SJSA1 (cell line): ENCODE measurements around the gene AFDN. TPM values are rescaled to one million over a fixed set of nuclear protein-coding genes. Genes with fewer than 3 reads are reported as not detected.

ENCODE experiments used
- DNase-seq, 2 experiments: peaks; one replicate each; pipeline ENCODE4 v3.0.0-alpha.2; 2015 to 2020; ENCODE audit warnings: low spot score in 2 of 2, low read depth in 1 of 2
- H3K27ac ChIP-seq: fragments of 250-450 bp; sonication (Bioruptor Pico); 2 replicates; pipeline ENCODE4 v1.5.1; 2020; ENCODE audit warnings: mild to moderate bottlenecking, moderate library complexity
- H3K27me3 ChIP-seq: fragments of 250-450 bp; sonication (Bioruptor Pico); replicated peaks from 2 replicates; pipeline ENCODE4 v1.5.1; 2020; ENCODE audit warnings: mild to moderate bottlenecking, moderate library complexity
- H3K36me3 ChIP-seq: fragments of 250-450 bp; sonication (Bioruptor Pico); 2 replicates; pipeline ENCODE4 v1.5.1; 2020; ENCODE audit warnings: mild to moderate bottlenecking
- H3K4me1 ChIP-seq: fragments of 250-450 bp; sonication (Bioruptor Pico); replicated peaks from 2 replicates; pipeline ENCODE4 v1.6.1; 2021; ENCODE audit warnings: mild to moderate bottlenecking
- H3K4me3 ChIP-seq: fragments of 250-450 bp; sonication (Bioruptor Pico); 2 replicates; pipeline ENCODE4 v1.5.1; 2020; ENCODE audit warnings: mild to moderate bottlenecking
- H3K9me3 ChIP-seq: fragments of 250-450 bp; sonication (Bioruptor Pico); replicated peaks from 2 replicates; pipeline ENCODE4 v1.5.1; 2020; ENCODE audit warnings: mild to moderate bottlenecking
- total RNA-seq: library from RNA; depleted of rRNA; stranded (reverse); fragments of >200 nt; shearing (Covaris generic); gene quantifications from 2 replicates; pipeline ENCODE4 v1.2.3, GENCODE V29; 2014

AFDN gene
- total RNA-seq, 1 experiment from 2014 or later: 88.2 TPM

GRCh38 chr6:167849846-167850459, 23.2 kb downstream of the AFDN start:
- DNase-seq: peak in 1 of 2 experiments; percentile 67
- Histone ChIP-seq H3K4me3 (peak overlapping the region; percentile 10; the same call in 1 of the 2 replicates), H3K27me3 (no peaks in the 10 kb centered on the region), H3K9me3 (no peaks in the 10 kb centered on the region), H3K36me3 (no peaks in the 10 kb centered on the region), H3K27ac (peak overlapping the region; percentile 72), H3K4me1 (peaks cover 22% of the 10 kb centered on the region)

GRCh38 chr6:167850782-167851181, 24.1 kb downstream of the AFDN start:
- Histone ChIP-seq H3K36me3 (no peaks in the 10 kb centered on the region), H3K4me1 (peaks cover 31% of the 10 kb centered on the region), H3K27me3 (no peaks in the 10 kb centered on the region), H3K9me3 (no peaks in the 10 kb centered on the region), H3K27ac (peak overlapping the region; percentile 72), H3K4me3 (no peak overlapping the region)
- DNase-seq: no peak

- Histone ChIP-seq H3K27me3 (no peaks in the 10 kb centered on the region), H3K27ac (no peak overlapping the region), H3K4me1 (peaks cover 37% of the 10 kb centered on the region), H3K9me3 (no peaks in the 10 kb centered on the region), H3K36me3 (no peaks in the 10 kb centered on the region), H3K4me3 (no peak overlapping the region)
- DNase-seq: no peak
Observed at GRCh38 chr6:167851370-167851952, 24.8 kb downstream of the AFDN start.

- H3K4me1 ChIP-seq: peaks cover 45% of the 10 kb centered on the region
- H3K36me3 ChIP-seq: no peaks in the 10 kb centered on the region
- DNase-seq: peak; percentile 81 to 88
- peak overlapping the region; percentile 96 for H3K27ac ChIP-seq
- no peaks in the 10 kb centered on the region for H3K9me3 ChIP-seq
- no peaks in the 10 kb centered on the region for H3K27me3 ChIP-seq
- no peak overlapping the region for H3K4me3 ChIP-seq
Observed at GRCh38 chr6:167855825-167856425, 29.2 kb downstream of the AFDN start.

- H3K4me1 ChIP-seq: peaks cover 45% of the 10 kb centered on the region
- no peaks in the 10 kb centered on the region for H3K36me3 ChIP-seq
- no peaks in the 10 kb centered on the region for H3K9me3 ChIP-seq
- no peaks in the 10 kb centered on the region for H3K27me3 ChIP-seq
- DNase-seq: no peak
- peak overlapping the region; percentile 96 for H3K27ac ChIP-seq
- no peak overlapping the region for H3K4me3 ChIP-seq
Observed at GRCh38 chr6:167856474-167856873, 29.8 kb downstream of the AFDN start.

GRCh38 chr6:167856999-167857660, 30.4 kb downstream of the AFDN start:
- no peak overlapping the region for H3K4me3 ChIP-seq
- H3K27ac ChIP-seq: peak overlapping the region; percentile 96
- H3K36me3 ChIP-seq: no peaks in the 10 kb centered on the region
- no peaks in the 10 kb centered on the region for H3K9me3 ChIP-seq
- no peaks in the 10 kb centered on the region for H3K27me3 ChIP-seq
- H3K4me1 ChIP-seq: peaks cover 45% of the 10 kb centered on the region
- peak in 1 of 2 experiments; percentile 73 for DNase-seq

- Histone ChIP-seq H3K4me1 (peaks cover 45% of the 10 kb centered on the region), H3K27ac (peak overlapping the region; percentile 96), H3K4me3 (no peak overlapping the region), H3K9me3 (no peaks in the 10 kb centered on the region), H3K36me3 (no peaks in the 10 kb centered on the region), H3K27me3 (no peaks in the 10 kb centered on the region)
- peak in 1 of 2 experiments; percentile 42 for DNase-seq
Observed at GRCh38 chr6:167858086-167858591, 31.4 kb downstream of the AFDN start.

- H3K9me3 ChIP-seq: no peaks in the 10 kb centered on the region
- H3K36me3 ChIP-seq: no peaks in the 10 kb centered on the region
- H3K4me1 ChIP-seq: peaks cover 45% of the 10 kb centered on the region
- no peak for DNase-seq
- H3K27ac ChIP-seq: peak overlapping the region; percentile 96
- H3K27me3 ChIP-seq: no peaks in the 10 kb centered on the region
- no peak overlapping the region for H3K4me3 ChIP-seq
Observed at GRCh38 chr6:167858842-167859664, 32.3 kb downstream of the AFDN start.

GRCh38 chr6:167860550-167861226, 34.0 kb downstream of the AFDN start:
- Histone ChIP-seq H3K9me3 (no peaks in the 10 kb centered on the region), H3K4me1 (peaks cover 35% of the 10 kb centered on the region), H3K27ac (no peak overlapping the region), H3K27me3 (no peaks in the 10 kb centered on the region), H3K36me3 (no peaks in the 10 kb centered on the region), H3K4me3 (no peak overlapping the region)
- no peak for DNase-seq

GRCh38 chr6:167861424-167861823, 34.7 kb downstream of the AFDN start:
- H3K27ac ChIP-seq: no peak overlapping the region
- no peaks in the 10 kb centered on the region for H3K9me3 ChIP-seq
- no peaks in the 10 kb centered on the region for H3K27me3 ChIP-seq
- peaks cover 28% of the 10 kb centered on the region for H3K4me1 ChIP-seq
- H3K36me3 ChIP-seq: no peaks in the 10 kb centered on the region
- no peak overlapping the region for H3K4me3 ChIP-seq
- no peak for DNase-seq

- Histone ChIP-seq H3K36me3 (peaks cover 9% of the 10 kb centered on the region), H3K9me3 (no peaks in the 10 kb centered on the region), H3K27me3 (no peaks in the 10 kb centered on the region), H3K4me1 (peaks cover 4% of the 10 kb centered on the region), H3K27ac (no peak overlapping the region), H3K4me3 (no peak overlapping the region)
- DNase-seq: no peak
Observed at GRCh38 chr6:167863897-167864296, 37.2 kb downstream of the AFDN start.

GRCh38 chr6:167866642-167867041, 39.9 kb downstream of the AFDN start:
- Histone ChIP-seq H3K9me3 (no peaks in the 10 kb centered on the region), H3K4me3 (no peak overlapping the region), H3K36me3 (peaks cover 28% of the 10 kb centered on the region), H3K27me3 (no peaks in the 10 kb centered on the region), H3K4me1 (no peaks in the 10 kb centered on the region), H3K27ac (no peak overlapping the region)
- no peak for DNase-seq

- H3K4me1 ChIP-seq: no peaks in the 10 kb centered on the region
- H3K4me3 ChIP-seq: no peak overlapping the region
- H3K27ac ChIP-seq: no peak overlapping the region
- H3K27me3 ChIP-seq: no peaks in the 10 kb centered on the region
- H3K9me3 ChIP-seq: no peaks in the 10 kb centered on the region
- no peak for DNase-seq
- H3K36me3 ChIP-seq: peaks cover 50% of the 10 kb centered on the region
Observed at GRCh38 chr6:167870321-167870720, 43.6 kb downstream of the AFDN start.
